Measurements from ENCODE around the gene SPDL1.

- TF ChIP-seq EZH2phosphoT487 (IDR thresholded peaks at IDR 0.05; ENCODE audit: insufficient read depth, low read depth) (no peak), EZH2 (IDR thresholded peaks at IDR 0.05; ENCODE audit: insufficient read depth, poor library complexity, severe bottlenecking) (no peak)
Measured at GRCh38 chr5:169563369-169563768, 20.2 kb upstream of the SPDL1 start.
